Esophagus muscularis mucosa (tissue), 3 donors: Measurements from ENCODE around the gene LSM10.

Experiments
- CTCF ChIP-seq, 3 experiments: fragments of 200-600 bp in 2 of 3; fragments of 450-650 bp in 1 of 3; sonication (generic) in 2 of 3; IDR thresholded peaks; one replicate each; pipeline ENCODE4 v1.5.1; 2017 to 2019; ENCODE audit warnings: antibody characterized with exemption in 3 of 3, mild to moderate bottlenecking in 2 of 3, moderate library complexity in 1 of 3
- EP300 ChIP-seq: sonication (generic); formaldehyde crosslinking; IDR thresholded peaks from one replicate; pipeline ENCODE4 v1.6.1; 2017; ENCODE audit warnings: antibody characterized with exemption

GRCh38 chr1:36397083-36397377 is 678 bp downstream of the LSM10 start:
- TF ChIP-seq EP300 (no peak), CTCF (IDR thresholded peaks at IDR 0.05) (no peak)
